Gastroesophageal sphincter (tissue), 3 donors: ENCODE results near the gene ZNF317.

Experiments
- POLR2A ChIP-seq, 2 donors: fragments of 450-650 bp; IDR thresholded peaks; one replicate each; pipeline ENCODE4 v1.6.1; 2017; ENCODE audit warnings: antibody characterized with exemption in 2 of 2, mild to moderate bottlenecking in 2 of 2, moderate library complexity in 1 of 2
- POLR2AphosphoS5 ChIP-seq: sonication (generic); formaldehyde crosslinking; IDR thresholded peaks from one replicate; pipeline ENCODE4 v1.6.1; 2017; ENCODE audit warnings: antibody characterized with exemption
- TF ChIP-seq, protein P1 (sequence below), 4 experiments: fragments of 200-600 bp in 2 of 4; fragments of 450-650 bp in 2 of 4; sonication (generic) in 1 of 4; IDR thresholded peaks; one replicate each; pipeline ENCODE4 v1.5.1; 2017 to 2019; ENCODE audit warnings: antibody characterized with exemption in 4 of 4, mild to moderate bottlenecking in 2 of 4, moderate library complexity in 2 of 4

DNA sequence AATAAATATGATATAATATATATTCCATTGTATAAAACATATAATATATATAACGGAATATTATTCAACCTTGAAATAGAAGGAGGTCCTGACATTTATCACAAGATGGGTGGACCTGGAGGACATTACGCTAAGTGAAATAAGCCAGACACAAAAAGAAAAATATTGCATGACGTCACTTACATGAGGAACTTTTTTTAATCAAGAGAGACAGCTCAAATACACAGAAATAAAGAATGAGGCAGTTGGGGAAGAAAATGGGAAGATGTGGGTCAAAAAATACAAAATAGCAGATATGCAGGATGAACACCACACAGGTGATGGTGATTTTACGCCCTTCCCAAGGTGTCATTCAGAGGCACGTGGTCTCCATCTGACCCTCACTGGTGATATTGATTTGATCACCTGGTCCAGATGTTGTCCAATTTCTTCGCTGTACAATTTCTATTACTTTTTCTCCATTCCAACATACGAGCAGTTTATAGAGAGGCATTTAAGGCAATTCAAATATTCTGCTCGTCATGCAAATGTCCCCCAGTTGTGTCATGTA is 513 bp upstream of the ZNF317 start:
- TF ChIP-seq, protein P1, sequence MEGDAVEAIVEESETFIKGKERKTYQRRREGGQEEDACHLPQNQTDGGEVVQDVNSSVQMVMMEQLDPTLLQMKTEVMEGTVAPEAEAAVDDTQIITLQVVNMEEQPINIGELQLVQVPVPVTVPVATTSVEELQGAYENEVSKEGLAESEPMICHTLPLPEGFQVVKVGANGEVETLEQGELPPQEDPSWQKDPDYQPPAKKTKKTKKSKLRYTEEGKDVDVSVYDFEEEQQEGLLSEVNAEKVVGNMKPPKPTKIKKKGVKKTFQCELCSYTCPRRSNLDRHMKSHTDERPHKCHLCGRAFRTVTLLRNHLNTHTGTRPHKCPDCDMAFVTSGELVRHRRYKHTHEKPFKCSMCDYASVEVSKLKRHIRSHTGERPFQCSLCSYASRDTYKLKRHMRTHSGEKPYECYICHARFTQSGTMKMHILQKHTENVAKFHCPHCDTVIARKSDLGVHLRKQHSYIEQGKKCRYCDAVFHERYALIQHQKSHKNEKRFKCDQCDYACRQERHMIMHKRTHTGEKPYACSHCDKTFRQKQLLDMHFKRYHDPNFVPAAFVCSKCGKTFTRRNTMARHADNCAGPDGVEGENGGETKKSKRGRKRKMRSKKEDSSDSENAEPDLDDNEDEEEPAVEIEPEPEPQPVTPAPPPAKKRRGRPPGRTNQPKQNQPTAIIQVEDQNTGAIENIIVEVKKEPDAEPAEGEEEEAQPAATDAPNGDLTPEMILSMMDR (IDR thresholded peaks at IDR 0.05), result no peak
- no peak for TF ChIP-seq POLR2AphosphoS5
- TF ChIP-seq POLR2A (IDR thresholded peaks at IDR 0.05), result no peak
